ENCODE data around the gene LIN28A. TPM values are rescaled to one million over a fixed set of nuclear protein-coding genes. Genes with fewer than 3 reads are reported as not detected.

Gene LIN28A
- total RNA-seq, 1 experiment from 2014 or later, result 1,289 TPM

GRCh38 chr1:26413031-26413430, 2.4 kb downstream of the LIN28A start:
- peak overlapping the region; percentile 58 for H3K27ac ChIP-seq (ENCODE audit: insufficient read length, low read depth, low read length)
- H3K23me2 ChIP-seq (ENCODE audit: insufficient read length, low read depth, low read length, poor library complexity, severe bottlenecking), result peaks cover 43% of the 10 kb centered on the region
- no peak overlapping the region for H2BK12ac ChIP-seq (ENCODE audit: insufficient read length, low read depth, low read length)
- no peak overlapping the region for H4K8ac ChIP-seq (replicated peaks; ENCODE audit: insufficient read length, low read depth, low read length)
- H2AK5ac ChIP-seq (ENCODE audit: insufficient read length, low read length), result no peak overlapping the region
- no peak overlapping the region for H3K14ac ChIP-seq (ENCODE audit: insufficient read depth, low read length)
- H3K56ac ChIP-seq (ENCODE audit: insufficient read length, low read depth, low read length), result no peak overlapping the region
- Mint-ChIP-seq H3K9me3 (no peaks in the 10 kb centered on the region; a peak in 1 of 5 replicates), H3K4me3 (peak overlapping the region; percentile 99), H3K27me3 (ENCODE audit: low read depth) (no peaks in the 10 kb centered on the region), H3K27ac (peak overlapping the region; percentile 97 to 100 (median 98)), H3K36me3 (ENCODE audit: insufficient read depth in 1 of 3, low read depth in 3 of 3) (peaks cover 50 to 68% (median 64%) of the 10 kb centered on the region in 3 experiments), H3K4me1 (peaks cover 62 to 64% of the 10 kb centered on the region in 2 experiments)
- H3K4me2 ChIP-seq (ENCODE audit: insufficient read depth, insufficient read length, low read length), result peak overlapping the region; percentile 89
- no peak overlapping the region for H2BK120ac ChIP-seq (ENCODE audit: low read depth, low read length, poor library complexity, severe bottlenecking)
- no peak overlapping the region for H3T11ph ChIP-seq (ENCODE audit: low read length)
- H4K91ac ChIP-seq (ENCODE audit: insufficient read length, low read depth, low read length), result no peak overlapping the region
- H4K5ac ChIP-seq (ENCODE audit: insufficient read length, low read depth, low read length), result no peak overlapping the region
- peaks cover 14% of the 10 kb centered on the region for H3K4me1 ChIP-seq (ENCODE audit: insufficient read depth, low read length)
- no peak for TF ChIP-seq CTCF (conservative IDR thresholded peaks at IDR 0.05)
- no peak overlapping the region for H2AFZ ChIP-seq (ENCODE audit: low read length)
- no peaks in the 10 kb centered on the region for H3K79me1 ChIP-seq (ENCODE audit: insufficient read depth, low read depth, low read length, poor library complexity, severe bottlenecking)
- no peaks in the 10 kb centered on the region for H3K9me3 ChIP-seq (ENCODE audit: control insufficient read depth, low read depth, low read length)
- H3K23ac ChIP-seq (ENCODE audit: insufficient read length, low read depth, low read length), result no peak overlapping the region
- H4K20me1 ChIP-seq (ENCODE audit: control insufficient read depth, insufficient read depth, insufficient read length), result no peaks in the 10 kb centered on the region
- no peak overlapping the region for H3K4ac ChIP-seq (ENCODE audit: low read depth, low read length)
- WGBS (ENCODE audit: extremely low coverage, insufficient read length, low lambda C conversion rate), result no CpG with 5 or more reads among the region's 1 CpG
- peak overlapping the region; percentile 8 for H3K9ac ChIP-seq (ENCODE audit: extremely low read depth, insufficient read length, low read length)
- H3K79me2 ChIP-seq (ENCODE audit: insufficient read depth, low read length), result peaks cover 22% of the 10 kb centered on the region; the same call in 1 of the 2 replicates
- no peak overlapping the region for H3K18ac ChIP-seq (ENCODE audit: insufficient read length, low read depth, low read length)
- no peak overlapping the region for H2BK5ac ChIP-seq (ENCODE audit: insufficient read length, low read length)
- no peak overlapping the region for H2BK20ac ChIP-seq (ENCODE audit: low read depth, low read length, poor library complexity, severe bottlenecking)
- no peak for DNase-seq
- no peaks in the 10 kb centered on the region for H3K27me3 ChIP-seq (ENCODE audit: insufficient read depth, low read length)
- no peak overlapping the region for H2BK15ac ChIP-seq (ENCODE audit: low read depth, low read length)
